OCI-LY1 (cell line): Measurements from ENCODE around the gene SYT3.

ENCODE experiments used
- H2AFZ ChIP-seq: fragments of 200-600 bp; sonication (generic), shearing (Covaris generic); 2 replicates; pipeline ENCODE4 v1.6.0; 2014; ENCODE audit warnings: antibody characterized with exemption, mild to moderate bottlenecking, low read length
- H3F3A ChIP-seq: fragments of 200-600 bp; sonication (generic), shearing (Covaris generic); 2 replicates; pipeline ENCODE4 v1.6.0; 2014; ENCODE audit warnings: mild to moderate bottlenecking, antibody characterized with exemption, low read length, moderate library complexity; ENCODE audit not compliant: insufficient read depth
- H3K27ac ChIP-seq: fragments of 200-600 bp; sonication (generic); 2 replicates; pipeline ENCODE4 v1.5.1; 2014; ENCODE audit warnings: low read length, mixed run types, mild to moderate bottlenecking, low read depth; ENCODE audit not compliant: poor library complexity, severe bottlenecking
- H3K27me3 ChIP-seq: fragments of 200-600 bp; sonication (generic); 2 replicates; pipeline ENCODE4 v1.6.0; 2014; ENCODE audit warnings: antibody characterized with exemption, mild to moderate bottlenecking, low read length, moderate library complexity; ENCODE audit not compliant: insufficient read depth
- H3K36me3 ChIP-seq: fragments of 200-600 bp; sonication (generic); 2 replicates; pipeline ENCODE4 v1.6.1; 2014; ENCODE audit warnings: mild to moderate bottlenecking, antibody characterized with exemption, low read length, moderate library complexity, mixed read lengths; ENCODE audit not compliant: insufficient read depth
- H3K4me1 ChIP-seq: fragments of 200-600 bp; sonication (generic); 2 replicates; pipeline ENCODE4 v1.5.1; 2014; ENCODE audit warnings: mild to moderate bottlenecking, low read length, moderate library complexity; ENCODE audit not compliant: insufficient read depth, severe bottlenecking
- H3K4me2 ChIP-seq: fragments of 200-600 bp; sonication (generic), shearing (Covaris generic); 2 replicates; pipeline ENCODE4 v1.6.1; 2014; ENCODE audit warnings: low read length
- H3K4me3 ChIP-seq: fragments of 200-600 bp; sonication (generic); 2 replicates; pipeline ENCODE4 v1.5.1; 2014; ENCODE audit warnings: low read length, low read depth, mild to moderate bottlenecking, mixed read lengths; ENCODE audit not compliant: poor library complexity, severe bottlenecking
- H3K79me2 ChIP-seq: fragments of 200-600 bp; shearing (Covaris generic); 2 replicates; pipeline ENCODE4 v1.6.1; 2016; ENCODE audit warnings: mixed run types, low read length, mixed read lengths; ENCODE audit not compliant: insufficient read depth
- H3K9ac ChIP-seq: fragments of 200-600 bp; sonication (generic), shearing (Covaris generic); 2 replicates; pipeline ENCODE4 v1.6.1; 2014; ENCODE audit warnings: mild to moderate bottlenecking, low read length, mixed read lengths
- H3K9me2 ChIP-seq: fragments of 200-600 bp; sonication (generic), shearing (Covaris generic); 2 replicates; pipeline ENCODE4 v1.6.1; 2014; ENCODE audit warnings: low read depth, mild to moderate bottlenecking, low read length, mixed read lengths
- H3K9me3 ChIP-seq: fragments of 200-600 bp; shearing (Covaris generic); 2 replicates; pipeline ENCODE4 v1.6.1; 2014; ENCODE audit warnings: low read length, mixed read lengths
- H4K20me1 ChIP-seq: fragments of 200-600 bp; sonication (generic), shearing (Covaris generic); 2 replicates; pipeline ENCODE4 v1.6.0; 2016; ENCODE audit warnings: mild to moderate bottlenecking, low read length; ENCODE audit not compliant: insufficient read depth
- CTCF ChIP-seq: fragments of 200-600 bp; sonication (generic), shearing (Covaris generic); IDR thresholded peaks from 2 replicates; pipeline ENCODE4 v1.5.1; 2017; ENCODE audit warnings: mild to moderate bottlenecking, antibody characterized with exemption, low read length, moderate library complexity, mixed read lengths
- EZH2 ChIP-seq: fragments of 200-600 bp; sonication (generic), shearing (Covaris generic); IDR thresholded peaks from 2 replicates; pipeline ENCODE4 v1.8.0; 2017; ENCODE audit warnings: borderline replicate concordance, mixed run types, mild to moderate bottlenecking, antibody characterized with exemption, low read length, moderate library complexity, mixed read lengths

SYT3 gene

GRCh38 chr19:50651174-50651573 lies 11.5 kb upstream of the SYT3 start:
- Histone ChIP-seq H3K4me1 (no peaks in the 10 kb centered on the region), H3F3A (no peaks in the 10 kb centered on the region), H3K36me3 (no peaks in the 10 kb centered on the region), H3K4me2 (no peak overlapping the region), H3K27me3 (no peaks in the 10 kb centered on the region; the same call in 1 of the 2 replicates), H3K79me2 (no peaks in the 10 kb centered on the region), H4K20me1 (no peaks in the 10 kb centered on the region), H3K9me2 (no peaks in the 10 kb centered on the region), H3K4me3 (no peak overlapping the region), H2AFZ (no peak overlapping the region), H3K27ac (no peak overlapping the region), H3K9me3 (no peaks in the 10 kb centered on the region), H3K9ac (no peak overlapping the region)
- TF ChIP-seq CTCF (no peak), EZH2 (no peak)

- no peaks in the 10 kb centered on the region for H3K79me2 ChIP-seq
- H3K4me3 ChIP-seq: no peak within 1 kb of the TSS
- H3K4me1 ChIP-seq: no peaks in the 10 kb centered on the region
- H3F3A ChIP-seq: no peaks in the 10 kb centered on the region
- no peak within 1 kb of the TSS for H3K27ac ChIP-seq
- no peak within 1 kb of the TSS for H3K9ac ChIP-seq
- no peaks in the 10 kb centered on the region for H4K20me1 ChIP-seq
- no peak within 1 kb of the TSS for H2AFZ ChIP-seq
- H3K36me3 ChIP-seq: no peaks in the 10 kb centered on the region
- H3K9me3 ChIP-seq: no peaks in the 10 kb centered on the region
- H3K27me3 ChIP-seq: no peaks in the 10 kb centered on the region; the same call in 1 of the 2 replicates
- H3K4me2 ChIP-seq: no peak within 1 kb of the TSS
- no peaks in the 10 kb centered on the region for H3K9me2 ChIP-seq
- TF ChIP-seq EZH2 (no peak), CTCF (no peak)
Observed at GRCh38 chr19:50649433-50650391, 10.0 kb upstream of the SYT3 start, which contains the start of gene C19orf81. C19orf81 (plus strand) TSS chr19:50649445; CDS start chr19:50649445, 0 bp downstream.

- Histone ChIP-seq H3K9me2 (no peaks in the 10 kb centered on the region), H3K4me3 (no peak overlapping the region), H3K4me2 (no peak overlapping the region), H3K36me3 (no peaks in the 10 kb centered on the region), H4K20me1 (no peaks in the 10 kb centered on the region), H3K9me3 (no peaks in the 10 kb centered on the region), H3K79me2 (no peaks in the 10 kb centered on the region), H3K4me1 (no peaks in the 10 kb centered on the region), H2AFZ (no peak overlapping the region), H3K9ac (no peak overlapping the region), H3K27me3 (no peaks in the 10 kb centered on the region; the same call in 1 of the 2 replicates), H3K27ac (no peak overlapping the region), H3F3A (no peaks in the 10 kb centered on the region)
- TF ChIP-seq CTCF: no peak
- TF ChIP-seq EZH2: no peak
Observed at GRCh38 chr19:50648659-50649058, 9.0 kb upstream of the SYT3 start.
